K562 (cell line): ENCODE data around the gene YEATS2. TPM values are rescaled to one million over a fixed set of nuclear protein-coding genes. Genes with fewer than 3 reads are reported as not detected.

Source experiments
- ATAC-seq: fragments of 200-7000 bp; cut with Tn5 transposase; 3 replicates; pipeline ENCODE4 v1.9.1; 2020; ENCODE audit warnings: moderate library complexity
- BruUV-seq: library from RNA; stranded (reverse); fragments of 400-500 nt; replicated peaks from 2 replicates; lab custom pipeline; 2021; lab: Mats Ljungman, UMichigan
- CTCF ChIA-PET: fragments of 300-600 bp; formaldehyde crosslinking; extraction: SDS; loops from one replicate; lab custom pipeline; 2021; ENCODE audit warnings: low intra/inter-chr PET ratio; lab: Yijun Ruan, JAX
- POLR2A ChIA-PET: fragments of 300-600, 350-650 bp; sonication (Branson Sonifier 250); formaldehyde crosslinking; extraction: SDS; loops from one replicate; lab custom pipeline; 2021; ENCODE audit warnings: antibody characterized with exemption, inconsistent platforms; lab: Yijun Ruan, JAX
- DNase-seq, 4 experiments: peaks; one replicate each; pipeline versions ENCODE4 v3.0.0 to v3.0.0-alpha.2; 2011 to 2018; ENCODE audit warnings: low spot score in 3 of 4, mixed read lengths in 3 of 4; ENCODE audit errors: extremely low read depth in 1 of 4
- FAIRE-seq: peaks from 2 replicates; lab custom pipeline; 2011; peaks lifted over from hg19 to GRCh38; lab: Jason Lieb, UNC
- H2AFZ ChIP-seq: 2 replicates; pipeline ENCODE4 v1.6.0; 2011; ENCODE audit warnings: low read depth, low read length, control low read depth, inconsistent platforms
- H3K27ac ChIP-seq: fragments of 200-600 bp; 3 replicates; pipeline ENCODE4 v1.8.0; 2011; ENCODE audit warnings: low read depth, mild to moderate bottlenecking, control low read depth, inconsistent platforms, low read length, moderate library complexity, mixed read lengths; ENCODE audit errors: extremely low read depth
- H3K27me3 ChIP-seq, 2 experiments: fragments of 300-600 bp in 1 of 2; 2 replicates in 1 of 2; 3 replicates in 1 of 2; pipeline versions ENCODE4 v1.6.0 to v1.8.0; 2011; ENCODE audit warnings: inconsistent platforms in 2 of 2, low read length in 2 of 2, mild to moderate bottlenecking in 1 of 2, mixed read lengths in 1 of 2, moderate library complexity in 1 of 2; ENCODE audit not compliant: control insufficient read depth in 2 of 2, insufficient read depth in 2 of 2
- H3K36me3 ChIP-seq: fragments of 300-600 bp; 3 replicates; pipeline ENCODE4 v1.8.0; 2011; ENCODE audit warnings: mild to moderate bottlenecking, low read length, inconsistent platforms; ENCODE audit not compliant: control insufficient read depth, insufficient read depth
- H3K4me1 ChIP-seq, 2 experiments: fragments of 200-600 bp in 1 of 2; replicated peaks in 1 of 2; 2 replicates in 1 of 2; 3 replicates in 1 of 2; pipeline versions ENCODE4 v1.5.1 to v1.8.0; 2011; ENCODE audit warnings: inconsistent platforms in 2 of 2, low read length in 2 of 2, mild to moderate bottlenecking in 1 of 2, mixed read lengths in 1 of 2, moderate library complexity in 1 of 2; ENCODE audit not compliant: control insufficient read depth in 2 of 2, insufficient read depth in 2 of 2
- H3K4me2 ChIP-seq: 2 replicates; pipeline ENCODE4 v1.6.1; 2011; ENCODE audit warnings: low read length, control low read depth, inconsistent platforms, mixed read lengths; ENCODE audit not compliant: insufficient read depth
- H3K4me3 ChIP-seq: fragments of 200-600 bp; sonication (generic), shearing (Covaris generic); 2 replicates; pipeline ENCODE4 v1.5.1; 2016; ENCODE audit warnings: control low read depth, inconsistent platforms
- H3K79me2 ChIP-seq: fragments of 200-600 bp; 3 replicates; pipeline ENCODE4 v1.8.0; 2011; ENCODE audit warnings: low read length, inconsistent platforms; ENCODE audit not compliant: control insufficient read depth, insufficient read depth
- H3K9ac ChIP-seq, 2 experiments: 2 replicates each; pipeline versions ENCODE4 v1.6.0 to v1.6.1; 2011; ENCODE audit warnings: low read depth in 2 of 2, low read length in 2 of 2, control low read depth in 1 of 2, inconsistent platforms in 1 of 2, mild to moderate bottlenecking in 1 of 2, mixed read lengths in 1 of 2; ENCODE audit not compliant: insufficient read depth in 1 of 2
- H3K9me1 ChIP-seq: one replicate; pipeline ENCODE4 v1.6.0; 2011; ENCODE audit warnings: inconsistent platforms, mild to moderate bottlenecking, low read length, moderate library complexity; ENCODE audit not compliant: control insufficient read depth, insufficient read depth
- H3K9me3 ChIP-seq: replicated peaks from 2 replicates; pipeline ENCODE4 v1.5.1; 2011; ENCODE audit warnings: low read depth, low read length, inconsistent platforms; ENCODE audit not compliant: control insufficient read depth, insufficient read depth
- H4K20me1 ChIP-seq: replicated peaks from 2 replicates; pipeline ENCODE4 v1.6.1; 2011; ENCODE audit warnings: low read length, inconsistent platforms, mixed read lengths; ENCODE audit not compliant: control insufficient read depth, insufficient read depth
- C11orf30 ChIP-seq: fragments of 450-650 bp; IDR thresholded peaks from 2 replicates; pipeline ENCODE4 v1.6.1; 2016; ENCODE audit warnings: low read depth, mild to moderate bottlenecking
- HDGF ChIP-seq: fragments of 450-650 bp; IDR thresholded peaks from 2 replicates; pipeline ENCODE4 v1.6.1; 2016
- WGBS: fragments of 100-300 bp; shearing (Covaris generic); methylation state at CpG from one replicate; pipeline ENCODE4 v1.1.6; 2016; ENCODE audit warnings: low coverage, mixed read lengths; ENCODE audit not compliant: insufficient coverage; ENCODE audit errors: missing lambda C conversion rate; 5-methylcytosine and 5-hydroxymethylcytosine counted together
- in situ Hi-C: fragments of 300-500 bp; cut with MboI; formaldehyde crosslinking; loops from 4 replicates; pipeline ENCODE4 v1.15.0; 2018; ENCODE audit warnings: inconsistent platforms, mixed read lengths
- intact Hi-C: fragments of 100-400 bp; cut with micrococcal nuclease; formaldehyde crosslinking; loops from 2 replicates; pipeline ENCODE4 v1.14.2; 2022
- polyA plus RNA-seq, 8 experiments: library from polyadenylated mRNA; depleted of rRNA in 4 of 8; stranded (reverse) in 5 of 8; unstranded in 3 of 8; fragments of >200 nt; fragmentation: Nextera tagmentation in 2 of 8; fragmentation: Illumina TruSeq in 1 of 8; extraction: Ambion mirVana in 2 of 8; extraction: Trizol in 1 of 8; gene quantifications; 2 replicates each; pipeline versions ENCODE4 v1.2.1 to v1.2.3, GENCODE V29; 2011 to 2014; ENCODE audit warnings: inconsistent platforms in 1 of 8, missing spikeins in 1 of 8
- total RNA-seq, 7 experiments: library from RNA; depleted of rRNA in 6 of 7; stranded (reverse); fragments of >200 nt in 6 of 7; fragmentation: Illumina TruSeq in 2 of 7; extraction: Trizol in 2 of 7; gene quantifications; 2 replicates each; pipeline versions ENCODE4 v1.2.1 to v1.2.3, GENCODE V29; 2011 to 2021; ENCODE audit warnings: low replicate concordance in 1 of 7
- TF ChIP-seq, protein P1 (sequence below), 2 experiments: fragments of 450-650 bp in 1 of 2; IDR thresholded peaks; 2 replicates each; pipeline ENCODE4 v1.6.1; 2011 to 2017; ENCODE audit warnings: low read depth in 2 of 2, antibody characterized with exemption in 1 of 2, borderline replicate concordance in 1 of 2, low read length in 1 of 2, mild to moderate bottlenecking in 1 of 2, mixed read lengths in 1 of 2; ENCODE audit not compliant: control insufficient read depth in 1 of 2

YEATS2 gene
- total and polyA plus RNA-seq, 9 of the 15 experiments (the other 6 are each of a cell fraction or from before 2014, with no cell fraction given), result 1.8 to 35.2 (median 19.0) TPM

DNA sequence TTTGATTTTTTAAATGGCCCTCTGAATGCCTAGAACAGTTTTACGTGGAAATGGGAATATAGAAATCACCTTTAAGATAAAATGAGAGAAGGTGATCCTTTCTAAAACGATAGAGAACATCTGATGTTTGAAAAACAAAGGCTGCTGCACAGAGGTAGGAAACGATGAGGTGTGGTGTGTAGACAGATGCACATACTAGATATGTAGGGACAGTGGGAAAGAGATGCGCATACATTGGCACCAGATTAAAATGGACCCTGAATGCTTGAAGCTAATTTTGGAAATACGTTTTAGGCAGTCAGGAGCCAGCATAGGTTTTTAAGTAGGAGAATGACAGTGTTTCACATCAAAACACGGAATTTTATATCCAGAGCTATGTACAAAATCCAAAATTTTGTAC, 98.8 kb downstream of the YEATS2 start:
- Histone ChIP-seq H3K36me3 (peaks cover 61% of the 10 kb centered on the region), H3K4me1 (no peaks in the 10 kb centered on the region; a peak in 2 of 5 replicates), H2AFZ (no peak overlapping the region), H3K27me3 (no peaks in the 10 kb centered on the region), H3K9me3 (no peaks in the 10 kb centered on the region), H3K4me2 (no peak overlapping the region), H3K4me3 (no peak overlapping the region), H3K9ac (no peak overlapping the region), H3K27ac (no peak overlapping the region), H3K9me1 (no peaks in the 10 kb centered on the region), H4K20me1 (no peaks in the 10 kb centered on the region), H3K79me2 (no peaks in the 10 kb centered on the region)
- in situ Hi-C loops (no loop called here), intact Hi-C loops (no loop called here)
- no peak for FAIRE-seq
- TF ChIP-seq HDGF, result no peak
- TF ChIP-seq, protein P1, sequence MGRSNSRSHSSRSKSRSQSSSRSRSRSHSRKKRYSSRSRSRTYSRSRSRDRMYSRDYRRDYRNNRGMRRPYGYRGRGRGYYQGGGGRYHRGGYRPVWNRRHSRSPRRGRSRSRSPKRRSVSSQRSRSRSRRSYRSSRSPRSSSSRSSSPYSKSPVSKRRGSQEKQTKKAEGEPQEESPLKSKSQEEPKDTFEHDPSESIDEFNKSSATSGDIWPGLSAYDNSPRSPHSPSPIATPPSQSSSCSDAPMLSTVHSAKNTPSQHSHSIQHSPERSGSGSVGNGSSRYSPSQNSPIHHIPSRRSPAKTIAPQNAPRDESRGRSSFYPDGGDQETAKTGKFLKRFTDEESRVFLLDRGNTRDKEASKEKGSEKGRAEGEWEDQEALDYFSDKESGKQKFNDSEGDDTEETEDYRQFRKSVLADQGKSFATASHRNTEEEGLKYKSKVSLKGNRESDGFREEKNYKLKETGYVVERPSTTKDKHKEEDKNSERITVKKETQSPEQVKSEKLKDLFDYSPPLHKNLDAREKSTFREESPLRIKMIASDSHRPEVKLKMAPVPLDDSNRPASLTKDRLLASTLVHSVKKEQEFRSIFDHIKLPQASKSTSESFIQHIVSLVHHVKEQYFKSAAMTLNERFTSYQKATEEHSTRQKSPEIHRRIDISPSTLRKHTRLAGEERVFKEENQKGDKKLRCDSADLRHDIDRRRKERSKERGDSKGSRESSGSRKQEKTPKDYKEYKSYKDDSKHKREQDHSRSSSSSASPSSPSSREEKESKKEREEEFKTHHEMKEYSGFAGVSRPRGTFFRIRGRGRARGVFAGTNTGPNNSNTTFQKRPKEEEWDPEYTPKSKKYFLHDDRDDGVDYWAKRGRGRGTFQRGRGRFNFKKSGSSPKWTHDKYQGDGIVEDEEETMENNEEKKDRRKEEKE (IDR thresholded peaks at IDR 0.05; ENCODE audit: borderline replicate concordance in 1 of 2, control insufficient read depth in 1 of 2, low read depth in 2 of 2, low read length in 1 of 2), result no peak
- no peak for TF ChIP-seq C11orf30
- CTCF ChIA-PET, result no interaction called here
- no peak for DNase-seq
- POLR2A ChIA-PET, result no interaction called here
- WGBS, result 83% methylated on average over 6 of the region's 6 CpGs
- no peak for ATAC-seq
- BruUV-seq, result no TSS peak
